ENCODE results near the gene SV2C.

GRCh38 chr5:76106149-76106548, 23.0 kb downstream of the SV2C start:
- TF ChIP-seq SP1 (IDR thresholded peaks at IDR 0.05) (no peak), BHLHE40 (IDR thresholded peaks at IDR 0.05; ENCODE audit: borderline replicate concordance) (no peak), FOXM1 (IDR thresholded peaks at IDR 0.05; ENCODE audit: borderline replicate concordance) (no peak), ELF4 (IDR thresholded peaks at IDR 0.05) (no peak), CTBP1 (IDR thresholded peaks at IDR 0.05; ENCODE audit: borderline replicate concordance) (no peak), TARDBP (IDR thresholded peaks at IDR 0.05) (no peak), ARNT (IDR thresholded peaks at IDR 0.05) (no peak), PKNOX1 (IDR thresholded peaks at IDR 0.05) (no peak), ZNF384 (IDR thresholded peaks at IDR 0.05) (no peak), NFRKB (IDR thresholded peaks at IDR 0.05) (no peak), HDGF (IDR thresholded peaks at IDR 0.05; ENCODE audit: borderline replicate concordance) (no peak), LEF1 (IDR thresholded peaks at IDR 0.05; ENCODE audit: borderline replicate concordance) (no peak)

All from HEK293T (cell line).